Measurements from ENCODE around the gene MPZL2.

The MPZL2 gene

GRCh38 chr11:118283756-118284350, 19.8 kb upstream of the MPZL2 start:
- in situ Hi-C loops (cut with MboI; ENCODE audit: low sequenced_read_pairs), result no loop called here

GRCh38 chr11:118283037-118283636, 19.0 kb upstream of the MPZL2 start:
- in situ Hi-C loops (cut with MboI; ENCODE audit: low sequenced_read_pairs), result no loop called here

- in situ Hi-C loops (cut with MboI; ENCODE audit: low sequenced_read_pairs), result no loop called here
These were observed 18.5 kb upstream of the MPZL2 start for GRCh38 chr11:118282606-118283005.

- in situ Hi-C loops (cut with MboI; ENCODE audit: low sequenced_read_pairs), result no loop called here
These were observed 17.2 kb upstream of the MPZL2 start for GRCh38 chr11:118281284-118281683.

- in situ Hi-C loops (cut with MboI; ENCODE audit: low sequenced_read_pairs), result loop anchor here (5.0 kb wide), 1 partner anchor 80 kb away; no protein-coding TSS in a partner anchor
These were observed 13.2 kb upstream of the MPZL2 start for GRCh38 chr11:118277312-118277711.

GRCh38 chr11:118276422-118276821, 12.3 kb upstream of the MPZL2 start:
- in situ Hi-C loops (cut with MboI; ENCODE audit: low sequenced_read_pairs), result loop anchor here (5.0 kb wide), 1 partner anchor 79 kb away; no protein-coding TSS in a partner anchor

GRCh38 chr11:118275176-118275575, 11.1 kb upstream of the MPZL2 start:
- in situ Hi-C loops (cut with MboI; ENCODE audit: low sequenced_read_pairs), result loop anchor here (5.0 kb wide), 1 partner anchor 78 kb away; no protein-coding TSS in a partner anchor

GRCh38 chr11:118274186-118274585, 10.1 kb upstream of the MPZL2 start:
- in situ Hi-C loops (cut with MboI; ENCODE audit: low sequenced_read_pairs), result no loop called here

- in situ Hi-C loops (cut with MboI; ENCODE audit: low sequenced_read_pairs), result no loop called here
These were observed 7.9 kb upstream of the MPZL2 start for GRCh38 chr11:118272001-118272400.

- in situ Hi-C loops (cut with MboI; ENCODE audit: low sequenced_read_pairs), result no loop called here
These were observed 3.4 kb upstream of the MPZL2 start for GRCh38 chr11:118267486-118267885.

GRCh38 chr11:118265954-118266353, 1.9 kb upstream of the MPZL2 start:
- in situ Hi-C loops (cut with MboI; ENCODE audit: low sequenced_read_pairs), result no loop called here

GRCh38 chr11:118264569-118265465, 720 bp upstream of the MPZL2 start:
- in situ Hi-C loops (cut with MboI; ENCODE audit: low sequenced_read_pairs), result no loop called here

- in situ Hi-C loops (cut with MboI; ENCODE audit: low sequenced_read_pairs), result no loop called here
These were observed 985 bp downstream of the MPZL2 start for GRCh38 chr11:118263112-118263511.

GRCh38 chr11:118260353-118260752, 3.7 kb downstream of the MPZL2 start:
- in situ Hi-C loops (cut with MboI; ENCODE audit: low sequenced_read_pairs), result no loop called here

- in situ Hi-C loops (cut with MboI; ENCODE audit: low sequenced_read_pairs), result no loop called here
These were observed 5.0 kb downstream of the MPZL2 start for GRCh38 chr11:118259138-118259537.

GRCh38 chr11:118258410-118258809, 5.7 kb downstream of the MPZL2 start:
- in situ Hi-C loops (cut with MboI; ENCODE audit: low sequenced_read_pairs), result no loop called here

- in situ Hi-C loops (cut with MboI; ENCODE audit: low sequenced_read_pairs), result no loop called here
These were observed 11.4 kb downstream of the MPZL2 start for GRCh38 chr11:118252688-118253087.

GRCh38 chr11:118251858-118252652, 12.0 kb downstream of the MPZL2 start, which contains the start of gene MPZL3:
TSS of gene MPZL3 (minus strand) at chr11:118252365. CDS start at chr11:118252294, 71 bp downstream.
- in situ Hi-C loops (cut with MboI; ENCODE audit: low sequenced_read_pairs), result no loop called here

GRCh38 chr11:118247041-118247440, 17.1 kb downstream of the MPZL2 start:
- in situ Hi-C loops (cut with MboI; ENCODE audit: low sequenced_read_pairs), result no loop called here

GRCh38 chr11:118245936-118246562, 18.0 kb downstream of the MPZL2 start:
- in situ Hi-C loops (cut with MboI; ENCODE audit: low sequenced_read_pairs), result no loop called here
